HCT116 (cell line): ENCODE data around the gene STK11.

ENCODE experiments used
- ATF3 ChIP-seq: IDR thresholded peaks from 2 replicates; pipeline ENCODE4 v1.6.1; 2012
- CTCF ChIP-seq, 3 experiments: fragments of 200-600 bp in 1 of 3; sonication (generic) in 1 of 3; IDR thresholded peaks in 2 of 3; conservative IDR thresholded peaks in 1 of 3; 2 replicates each; pipeline ENCODE4 v1.5.1; 2012 to 2017; ENCODE audit warnings: low read depth in 2 of 3, low read length in 2 of 3, antibody characterized with exemption in 1 of 3, borderline replicate concordance in 1 of 3, control low read depth in 1 of 3, mild to moderate bottlenecking in 1 of 3, mixed read lengths in 1 of 3, mixed run types in 1 of 3, moderate library complexity in 1 of 3; ENCODE audit not compliant: insufficient read depth in 1 of 3
- EGR1 ChIP-seq: IDR thresholded peaks from 2 replicates; pipeline ENCODE4 v1.6.1; 2012; ENCODE audit warnings: low read depth
- EZH2 ChIP-seq: fragments of 200-600 bp; sonication (generic); IDR thresholded peaks from 2 replicates; pipeline ENCODE4 v1.6.1; 2017; ENCODE audit warnings: antibody characterized with exemption, mixed run types
- MAX ChIP-seq: IDR thresholded peaks from 2 replicates; pipeline ENCODE4 v1.6.1; 2012
- POLR2A ChIP-seq: IDR thresholded peaks from 2 replicates; pipeline ENCODE4 v1.7.0; 2011; ENCODE audit warnings: borderline replicate concordance; ENCODE audit not compliant: insufficient read depth, insufficient read length; ENCODE audit errors: extremely low read depth
- RAD21 ChIP-seq: IDR thresholded peaks from 2 replicates; pipeline ENCODE4 v1.6.1; 2012; ENCODE audit warnings: low read depth, mild to moderate bottlenecking
- REST ChIP-seq: IDR thresholded peaks from 2 replicates; pipeline ENCODE4 v1.6.1; 2012; ENCODE audit warnings: low read depth
- SP1 ChIP-seq: IDR thresholded peaks from 2 replicates; pipeline ENCODE4 v1.6.1; 2012; ENCODE audit warnings: low read depth
- ZNF274 ChIP-seq: fragments of 200-500 bp; sonication (Bioruptor generic); IDR thresholded peaks from 2 replicates; pipeline ENCODE4 v1.6.1; 2014; ENCODE audit warnings: mild to moderate bottlenecking, low read depth, low read length, inconsistent platforms

GRCh38 chr19:1269478-1270212, 64.1 kb downstream of the STK11 start:
- TF ChIP-seq EZH2 (no peak), CTCF (IDR thresholded peaks at IDR 0.05 in 2 of 3, conservative IDR thresholded peaks at IDR 0.05 in 1 of 3; ENCODE audit: borderline replicate concordance in 1 of 3, insufficient read depth in 1 of 3, low read depth in 2 of 3, low read length in 2 of 3) (no peak), ATF3 (no peak), EGR1 (no peak), POLR2A (no peak), ZNF274 (no peak), MAX (no peak), REST (no peak), RAD21 (no peak), SP1 (no peak)
